HepG2 (cell line): ENCODE results near the gene RERG. TPM values are rescaled to one million over a fixed set of nuclear protein-coding genes. Genes with fewer than 3 reads are reported as not detected.

ENCODE experiments used
- ATAC-seq: fragments of 200-7000 bp; cut with Tn5 transposase; 3 replicates; pipeline ENCODE4 v1.9.1; 2020; ENCODE audit warnings: mild to moderate bottlenecking, moderate library complexity
- BruUV-seq: library from RNA; stranded (reverse); fragments of 400-500 nt; replicated peaks from 2 replicates; lab custom pipeline; 2021; lab: Mats Ljungman, UMichigan
- CTCF ChIA-PET: fragments of 300-600 bp; formaldehyde crosslinking; extraction: SDS; loops from one replicate; lab custom pipeline; 2021; ENCODE audit warnings: low total read pairs, inconsistent platforms, low intra/inter-chr PET ratio; lab: Yijun Ruan, JAX
- POLR2A ChIA-PET: fragments of 350-600 bp; sonication (Branson Sonifier 250); formaldehyde crosslinking; loops from one replicate; lab custom pipeline; 2020; ENCODE audit warnings: antibody characterized with exemption, inconsistent platforms; lab: Yijun Ruan, JAX
- DNase-seq: peaks from one replicate; pipeline ENCODE4 v3.0.0-alpha.2; 2015; ENCODE audit warnings: low spot score
- FAIRE-seq: peaks from 3 replicates; lab custom pipeline; 2011; peaks lifted over from hg19 to GRCh38; lab: Jason Lieb, UNC
- H2AFZ ChIP-seq: one replicate; pipeline ENCODE4 v1.6.1; 2011; ENCODE audit warnings: low read length, inconsistent platforms
- H3K27ac ChIP-seq: fragments of 300-600 bp; 3 replicates; pipeline ENCODE4 v1.8.0; 2011; ENCODE audit warnings: mixed run types, mild to moderate bottlenecking, mixed read lengths, low read length, inconsistent platforms; ENCODE audit not compliant: insufficient read depth; ENCODE audit errors: extremely low read length
- H3K27me3 ChIP-seq, 2 experiments: fragments of 200-600 bp in 1 of 2; 2 replicates in 1 of 2; 3 replicates in 1 of 2; pipeline versions ENCODE4 v1.6.0 to v1.8.0; 2011; ENCODE audit warnings: low read length in 2 of 2, mild to moderate bottlenecking in 2 of 2, moderate library complexity in 2 of 2, inconsistent platforms in 1 of 2; ENCODE audit not compliant: insufficient read depth in 2 of 2, control insufficient read depth in 1 of 2
- H3K36me3 ChIP-seq, 2 experiments: fragments of 200-600 bp in 1 of 2; replicated peaks in 1 of 2; 2 replicates in 1 of 2; 3 replicates in 1 of 2; pipeline versions ENCODE4 v1.5.1 to v1.8.0; 2011; ENCODE audit warnings: low read length in 2 of 2, inconsistent platforms in 1 of 2; ENCODE audit not compliant: insufficient read depth in 2 of 2, control insufficient read depth in 1 of 2
- H3K4me1 ChIP-seq: 2 replicates; pipeline ENCODE4 v1.5.1; 2012; ENCODE audit warnings: low read length, inconsistent platforms; ENCODE audit not compliant: insufficient read depth
- H3K4me2 ChIP-seq: 2 replicates; pipeline ENCODE4 v1.6.0; 2011; ENCODE audit warnings: low read depth, low read length, inconsistent platforms
- H3K4me3 ChIP-seq, 3 experiments: fragments of 200-600 bp in 1 of 3; sonication (generic), shearing (Covaris generic) in 1 of 3; replicated peaks in 1 of 3; 2 replicates each; pipeline ENCODE4 v1.5.1; 2011 to 2016; ENCODE audit warnings: low read length in 3 of 3, inconsistent platforms in 2 of 3, low read depth in 2 of 3, mild to moderate bottlenecking in 2 of 3, control low read depth in 1 of 3, mixed read lengths in 1 of 3; ENCODE audit not compliant: insufficient read depth in 1 of 3
- H3K79me2 ChIP-seq: one replicate; pipeline ENCODE4 v1.6.1; 2011; ENCODE audit warnings: low read length, inconsistent platforms; ENCODE audit not compliant: insufficient read depth
- H3K9ac ChIP-seq: 2 replicates; pipeline ENCODE4 v1.6.0; 2011; ENCODE audit warnings: mild to moderate bottlenecking, low read depth, low read length, inconsistent platforms; ENCODE audit not compliant: insufficient read depth
- H3K9me3 ChIP-seq: 2 replicates; pipeline ENCODE4 v1.5.1; 2012; ENCODE audit warnings: mild to moderate bottlenecking, low read length
- H4K20me1 ChIP-seq: 2 replicates; pipeline ENCODE4 v1.6.0; 2011; ENCODE audit warnings: inconsistent platforms, mild to moderate bottlenecking, low read length, moderate library complexity; ENCODE audit not compliant: insufficient read depth
- PTBP1 ChIP-seq: fragments of 200-400 bp; formaldehyde crosslinking; IDR thresholded peaks from 2 replicates; pipeline ENCODE4 v1.6.1; 2018; ENCODE audit warnings: low read length, low read depth; ENCODE audit not compliant: poor library complexity, severe bottlenecking
- SAFB2 ChIP-seq: sonication (generic); formaldehyde crosslinking; IDR thresholded peaks from 2 replicates; pipeline ENCODE4 v1.5.1; 2020; ENCODE audit warnings: missing genetic modification reagents, low read depth, mild to moderate bottlenecking, borderline replicate concordance
- ZEB1 ChIP-seq: IDR thresholded peaks from 2 replicates; pipeline ENCODE4 v1.6.1; 2012; ENCODE audit warnings: mild to moderate bottlenecking, low read depth, inconsistent platforms; ENCODE audit not compliant: insufficient replicate concordance
- WGBS: methylation state at CpG from one replicate; pipeline ENCODE4 v1.1.6; 2017; ENCODE audit warnings: low lambda C conversion rate; 5-methylcytosine and 5-hydroxymethylcytosine counted together
- in situ Hi-C: cut with HindIII; loops from 2 replicates; pipeline ENCODE4 v1.10.0; 2017; ENCODE audit warnings: low pct_unique_long_range_greater_than_20kb; ENCODE audit not compliant: extremely low pct_ligation_motif_present
- intact Hi-C: fragments of 100-400 bp; cut with micrococcal nuclease; formaldehyde crosslinking; loops from one replicate; pipeline ENCODE4 v1.10.0; 2022; ENCODE audit not compliant: unreplicated experiment
- polyA plus RNA-seq, 8 experiments: library from polyadenylated mRNA; depleted of rRNA in 3 of 8; stranded (reverse) in 7 of 8; unstranded in 1 of 8; fragments of >200 nt; fragmentation: Illumina TruSeq in 4 of 8; extraction: Trizol in 4 of 8; gene quantifications; 2 replicates each; pipeline versions ENCODE4 v1.2.1 to v1.2.3, GENCODE V29; 2011 to 2016; ENCODE audit warnings: low read depth in 4 of 8, missing spikeins in 1 of 8, mixed read lengths in 1 of 8; ENCODE audit not compliant: insufficient read depth in 1 of 8
- total RNA-seq, 5 experiments: library from RNA; depleted of rRNA; stranded (reverse); fragments of >200 nt; fragmentation: Illumina TruSeq; extraction: Trizol; gene quantifications; 2 replicates each; pipeline ENCODE4 v1.2.3, GENCODE V29; 2016; ENCODE audit warnings: low read depth in 1 of 5
- TF ChIP-seq, protein P1 (sequence below): sonication (generic); formaldehyde crosslinking; IDR thresholded peaks from 2 replicates; pipeline ENCODE4 v1.5.1; 2020; ENCODE audit warnings: missing genetic modification reagents, mild to moderate bottlenecking, borderline replicate concordance
- TF ChIP-seq, protein P2 (sequence below): sonication (generic); formaldehyde crosslinking; IDR thresholded peaks from 2 replicates; pipeline ENCODE4 v1.5.0; 2020; ENCODE audit warnings: mild to moderate bottlenecking, missing genetic modification reagents

RERG gene
- total and polyA plus RNA-seq, 2 of the 13 experiments (the other 11 are each of a cell fraction or from before 2014, with no cell fraction given) = not detected

DNA sequence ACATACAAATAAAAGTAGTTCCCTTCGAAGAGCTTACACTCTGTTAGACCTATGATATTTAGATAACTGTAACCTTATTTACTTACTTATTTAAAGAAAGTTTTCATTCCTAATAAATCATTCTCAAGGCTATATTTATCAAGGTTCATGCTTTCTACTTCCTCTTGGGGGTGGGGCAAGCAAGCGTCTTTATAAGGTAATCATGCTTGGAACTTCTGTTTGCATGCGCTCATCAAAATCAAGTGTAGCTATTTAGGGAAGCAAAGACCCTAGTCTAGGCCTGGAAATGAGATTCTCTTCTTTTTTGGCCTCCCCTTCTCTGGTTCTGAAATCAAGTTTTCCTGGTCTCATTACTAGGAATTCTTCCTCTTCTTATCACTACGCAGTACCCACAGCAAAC, 766 bp downstream of the RERG start:
- in situ Hi-C loops (loop anchor here (25.0 kb wide), 1 partner anchor 483 kb away; no protein-coding TSS in a partner anchor), intact Hi-C loops (loop anchor here (2.0 kb wide), 1 partner anchor 38 kb away; no protein-coding TSS in a partner anchor)
- H3K36me3 ChIP-seq = no peaks in the 10 kb centered on the region
- WGBS = 55% methylated on average over 4 of the region's 4 CpGs
- H3K9me3 ChIP-seq = no peaks in the 10 kb centered on the region
- ChIA-PET CTCF (interaction anchor here (0.8 to 2.4 kb wide), 5 partner anchors 38 to 590 kb away, joined by 3 to 14 read pairs (median 7); no protein-coding TSS in a partner anchor), POLR2A (no interaction called here)
- H3K9ac ChIP-seq = no peak overlapping the region
- no peak overlapping the region for H3K27ac ChIP-seq
- no peak overlapping the region for H3K4me3 ChIP-seq
- TF ChIP-seq PTBP1 (no peak), ZEB1 (no peak), SAFB2 (CRISPR knock-in tag) (no peak)
- TF ChIP-seq, protein P1, sequence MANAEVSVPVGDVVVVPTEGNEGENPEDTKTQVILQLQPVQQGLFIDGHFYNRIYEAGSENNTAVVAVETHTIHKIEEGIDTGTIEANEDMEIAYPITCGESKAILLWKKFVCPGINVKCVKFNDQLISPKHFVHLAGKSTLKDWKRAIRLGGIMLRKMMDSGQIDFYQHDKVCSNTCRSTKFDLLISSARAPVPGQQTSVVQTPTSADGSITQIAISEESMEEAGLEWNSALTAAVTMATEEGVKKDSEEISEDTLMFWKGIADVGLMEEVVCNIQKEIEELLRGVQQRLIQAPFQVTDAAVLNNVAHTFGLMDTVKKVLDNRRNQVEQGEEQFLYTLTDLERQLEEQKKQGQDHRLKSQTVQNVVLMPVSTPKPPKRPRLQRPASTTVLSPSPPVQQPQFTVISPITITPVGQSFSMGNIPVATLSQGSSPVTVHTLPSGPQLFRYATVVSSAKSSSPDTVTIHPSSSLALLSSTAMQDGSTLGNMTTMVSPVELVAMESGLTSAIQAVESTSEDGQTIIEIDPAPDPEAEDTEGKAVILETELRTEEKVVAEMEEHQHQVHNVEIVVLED (CRISPR knock-in tag) = no peak
- TF ChIP-seq, protein P2, sequence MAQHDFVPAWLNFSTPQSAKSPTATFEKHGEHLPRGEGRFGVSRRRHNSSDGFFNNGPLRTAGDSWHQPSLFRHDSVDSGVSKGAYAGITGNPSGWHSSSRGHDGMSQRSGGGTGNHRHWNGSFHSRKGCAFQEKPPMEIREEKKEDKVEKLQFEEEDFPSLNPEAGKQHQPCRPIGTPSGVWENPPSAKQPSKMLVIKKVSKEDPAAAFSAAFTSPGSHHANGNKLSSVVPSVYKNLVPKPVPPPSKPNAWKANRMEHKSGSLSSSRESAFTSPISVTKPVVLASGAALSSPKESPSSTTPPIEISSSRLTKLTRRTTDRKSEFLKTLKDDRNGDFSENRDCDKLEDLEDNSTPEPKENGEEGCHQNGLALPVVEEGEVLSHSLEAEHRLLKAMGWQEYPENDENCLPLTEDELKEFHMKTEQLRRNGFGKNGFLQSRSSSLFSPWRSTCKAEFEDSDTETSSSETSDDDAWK (CRISPR knock-in tag) = no peak
- no peak overlapping the region for H2AFZ ChIP-seq
- no peak overlapping the region for H3K4me2 ChIP-seq
- FAIRE-seq (no peak), DNase-seq (no peak), ATAC-seq (no peak)
- peaks cover 3 to 7% of the 10 kb centered on the region in 2 experiments; a peak in 4 of 5 replicates for H3K27me3 ChIP-seq
- no peaks in the 10 kb centered on the region for H4K20me1 ChIP-seq
- H3K79me2 ChIP-seq = no peaks in the 10 kb centered on the region
- BruUV-seq = no TSS peak
- peaks cover 5% of the 10 kb centered on the region; the same call in 1 of the 2 replicates for H3K4me1 ChIP-seq
